M059J (cell line): ENCODE measurements around the gene SCD5. TPM values are rescaled to one million over a fixed set of nuclear protein-coding genes. Genes with fewer than 3 reads are reported as not detected.
"Not testable (repeated sequence)": the region's sequence is repeated elsewhere in the genome, so short reads cannot be mapped to it uniquely, and the experiment has no call there.

ENCODE experiments used
- DNase-seq: peaks from one replicate; pipeline ENCODE4 v3.0.0-alpha.2; 2012; ENCODE audit warnings: low read depth
- total RNA-seq: library from RNA; depleted of rRNA; stranded (reverse); fragments of >200 nt; shearing (Covaris generic); gene quantifications from 2 replicates; pipeline ENCODE4 v1.2.3, GENCODE V29; 2014; rRNA removed

SCD5 gene
- total RNA-seq = 17.2 and 26.1 TPM in 2 replicates

- peak; percentile 75 for DNase-seq
Measured at GRCh38 chr4:82798168-82799005, at the start of gene SCD5. Gene SCD5, minus strand, starts transcription at chr4:82798796. Its CDS starts 259 bp downstream, at chr4:82798537.

- DNase-seq = peak; percentile 15
Measured at GRCh38 chr4:82842593-82842992, 44.0 kb upstream of the SCD5 start.

GRCh38 chr4:82839624-82840023 is 41.0 kb upstream of the SCD5 start:
- peak; percentile 43 for DNase-seq

DNA sequence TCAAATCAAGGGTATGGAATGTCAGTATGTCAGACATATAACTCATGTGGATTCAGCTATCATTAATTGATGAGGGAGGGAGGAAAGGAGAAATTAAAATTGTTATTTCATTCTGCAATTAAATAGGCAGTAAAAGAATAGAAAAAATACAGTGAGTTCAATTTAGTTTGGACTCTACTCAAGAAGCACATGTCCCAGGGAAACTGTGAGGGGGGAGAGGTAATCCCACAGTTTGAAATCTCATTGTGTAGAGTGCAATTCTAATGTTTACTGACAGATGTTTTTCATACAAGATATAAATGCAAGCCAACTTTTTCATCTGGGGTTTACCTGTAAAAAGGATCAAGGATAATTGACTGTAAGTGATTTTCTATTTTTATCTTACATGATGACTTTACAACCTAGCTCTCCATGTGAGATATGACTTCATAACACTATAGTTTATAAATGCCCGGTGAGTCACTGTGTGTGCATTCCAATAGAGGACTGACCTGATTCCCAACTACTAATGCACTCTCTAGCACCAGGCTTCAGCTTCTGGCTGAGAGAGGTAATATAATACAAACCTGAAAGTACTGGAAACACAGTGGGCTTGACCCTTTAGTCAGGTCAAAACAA is 35.2 kb upstream of the SCD5 start:
- DNase-seq = peak; percentile 79

DNA sequence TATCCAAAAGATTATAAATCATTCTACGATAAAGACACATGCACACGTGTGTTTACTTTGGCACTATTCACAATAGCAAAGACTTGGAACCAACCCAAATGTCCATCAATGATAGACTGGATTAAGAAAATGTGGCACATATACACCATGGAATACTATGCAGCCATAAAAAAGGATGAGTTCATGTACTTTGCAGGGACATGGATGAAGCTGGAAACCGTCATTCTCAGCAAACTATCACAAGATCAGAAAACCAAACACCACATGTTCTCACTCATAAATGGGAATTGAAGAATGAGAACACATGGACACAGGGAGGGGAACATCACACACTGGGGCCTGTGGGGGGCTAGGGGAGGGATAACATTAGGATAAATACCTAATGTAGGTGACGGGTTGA is 34.5 kb upstream of the SCD5 start:
- not testable (repeated sequence) for DNase-seq

DNA sequence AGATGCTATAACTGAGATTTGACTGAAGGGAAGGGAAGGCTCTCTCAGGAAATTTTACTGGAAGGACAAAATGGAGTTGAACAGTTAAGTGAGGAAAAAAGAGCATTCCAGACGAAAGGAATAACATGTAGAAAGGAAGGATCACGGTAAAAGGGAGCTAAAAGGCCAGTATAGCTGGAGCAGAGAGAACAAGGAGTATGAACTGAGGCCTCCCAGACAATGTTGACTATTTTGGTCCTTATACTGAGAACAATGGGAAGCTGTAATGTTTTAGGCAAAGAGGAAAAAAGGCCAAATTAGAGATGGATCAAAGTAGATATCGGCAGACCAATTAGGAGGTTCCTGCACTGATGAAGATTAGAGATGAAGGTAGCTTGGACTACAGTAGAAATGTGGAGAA is 26.8 kb upstream of the SCD5 start:
- DNase-seq = no peak

DNA sequence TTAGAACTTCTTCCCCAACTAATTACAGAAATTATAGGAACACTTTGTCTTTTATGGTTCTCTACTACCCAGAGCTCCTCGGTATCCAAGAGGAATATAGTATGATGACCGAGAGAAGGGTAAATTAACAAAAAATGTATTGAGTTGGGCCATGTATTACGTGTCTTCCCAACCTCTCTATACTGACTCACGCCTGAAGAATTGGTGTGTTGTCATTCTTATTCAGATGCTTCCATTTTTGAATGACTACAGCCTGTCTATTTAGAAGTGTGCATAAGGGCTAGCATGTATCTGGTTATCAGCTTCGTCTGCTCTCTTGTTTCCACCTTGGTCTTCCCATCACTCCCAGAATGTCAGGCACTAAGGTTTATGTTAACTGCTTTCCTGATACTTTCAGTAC is 24.5 kb upstream of the SCD5 start:
- DNase-seq = no peak

DNA sequence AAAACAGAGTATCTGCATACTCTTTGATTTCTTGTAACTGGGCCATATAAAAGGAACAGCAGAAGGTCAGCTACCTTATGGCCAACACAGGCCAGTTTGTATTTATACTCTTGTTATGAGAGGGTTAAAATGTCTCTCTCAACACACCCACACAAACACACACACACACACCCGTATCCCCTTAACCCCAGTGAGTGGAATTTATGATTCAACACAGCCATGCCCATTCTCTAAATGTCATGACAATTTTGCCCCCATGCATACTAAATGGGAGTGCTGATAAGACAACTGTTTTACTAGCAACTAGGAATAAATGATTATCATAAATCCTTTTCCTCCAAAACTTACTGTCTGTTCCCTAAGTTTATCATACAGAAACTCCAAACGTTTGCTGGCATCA is 22.1 kb upstream of the SCD5 start:
- DNase-seq = no peak

- no peak for DNase-seq
Measured at GRCh38 chr4:82818664-82819662, 20.4 kb upstream of the SCD5 start.

GRCh38 chr4:82816874-82817273 is 18.3 kb upstream of the SCD5 start:
- DNase-seq = not testable (repeated sequence)

GRCh38 chr4:82814034-82814433 is 15.4 kb upstream of the SCD5 start:
- no peak for DNase-seq

DNA sequence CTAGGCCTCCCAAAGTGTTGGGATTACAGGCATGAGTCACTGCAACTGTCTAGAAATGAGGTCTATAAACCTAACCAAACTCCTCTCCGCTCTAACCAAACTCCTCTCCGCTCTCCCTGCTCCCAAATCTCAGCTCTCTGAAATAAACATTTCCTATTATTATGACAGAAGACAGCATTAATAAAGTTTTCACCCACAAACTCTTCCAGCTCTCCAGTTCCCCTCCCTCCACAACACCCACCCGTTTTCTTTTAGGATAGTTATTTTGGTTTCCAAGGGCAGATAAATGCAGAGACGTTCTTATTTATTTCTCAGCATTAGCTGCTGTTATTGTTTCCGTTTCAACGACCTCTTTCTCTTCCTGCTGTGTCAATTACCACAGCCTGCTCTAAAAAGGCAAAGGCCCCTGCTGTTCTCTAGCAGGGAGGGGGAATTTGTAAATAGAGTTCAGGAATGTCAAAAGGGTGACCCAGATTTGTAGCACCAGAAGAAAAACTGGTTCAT is 13.3 kb upstream of the SCD5 start:
- peak; percentile 39 for DNase-seq

DNA sequence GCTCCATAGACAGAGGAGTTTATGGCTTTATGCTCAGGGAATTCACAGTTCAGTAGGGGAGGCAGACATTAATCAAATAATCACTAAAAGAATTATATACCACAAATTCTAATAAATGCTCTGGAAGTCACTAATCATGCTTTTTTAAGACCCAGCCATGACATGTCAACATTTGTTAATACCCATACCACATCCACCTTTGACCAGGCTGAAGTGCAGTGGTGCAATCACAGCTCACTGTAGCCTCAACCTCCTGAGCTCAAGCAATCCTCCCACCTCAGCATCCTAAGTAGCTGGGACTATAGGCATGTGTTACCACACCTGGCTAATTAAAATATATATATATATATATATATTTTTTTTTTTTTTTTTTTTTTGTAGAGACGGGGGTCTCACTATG is 12.8 kb upstream of the SCD5 start:
- DNase-seq = no peak

GRCh38 chr4:82810176-82810575 is 11.6 kb upstream of the SCD5 start:
- DNase-seq = no peak

DNA sequence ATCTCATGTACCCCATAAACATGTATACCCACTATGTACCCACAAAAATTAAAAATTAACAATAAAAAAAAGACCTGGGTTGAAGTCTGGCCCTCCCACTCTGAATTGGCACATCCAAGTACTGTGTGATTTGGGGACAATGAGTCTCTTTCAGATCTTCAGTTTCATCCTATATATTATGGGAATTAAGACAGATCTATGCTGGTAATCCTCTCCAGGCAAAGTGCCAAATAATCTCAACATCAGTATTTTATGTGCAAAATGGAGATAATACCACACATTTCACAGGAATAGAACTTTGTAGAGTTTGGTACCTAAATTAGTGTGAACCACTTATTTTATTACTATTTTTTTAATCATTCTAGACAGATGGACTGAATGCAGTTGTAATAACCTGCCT is 11.0 kb upstream of the SCD5 start:
- no peak for DNase-seq

DNA sequence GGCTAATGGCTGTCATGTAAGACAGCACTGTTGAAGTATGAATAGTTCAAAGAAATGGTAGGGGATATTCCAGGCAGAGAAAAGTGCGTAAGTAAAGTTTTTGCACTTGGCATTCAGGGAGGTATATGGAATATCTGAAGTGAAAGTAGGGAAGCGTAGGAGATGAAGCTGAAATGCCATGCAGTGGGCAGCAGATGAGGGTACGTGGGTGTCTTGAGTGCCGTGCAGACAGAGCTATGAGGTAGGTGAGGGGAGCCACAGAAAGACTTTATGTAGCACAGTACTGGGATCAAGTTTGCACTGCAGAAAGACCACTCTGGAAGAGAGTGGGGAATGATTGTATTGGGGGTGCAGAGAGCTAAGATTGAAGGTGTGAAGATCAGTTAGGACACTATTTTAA is 5.2 kb upstream of the SCD5 start:
- DNase-seq = no peak

DNA sequence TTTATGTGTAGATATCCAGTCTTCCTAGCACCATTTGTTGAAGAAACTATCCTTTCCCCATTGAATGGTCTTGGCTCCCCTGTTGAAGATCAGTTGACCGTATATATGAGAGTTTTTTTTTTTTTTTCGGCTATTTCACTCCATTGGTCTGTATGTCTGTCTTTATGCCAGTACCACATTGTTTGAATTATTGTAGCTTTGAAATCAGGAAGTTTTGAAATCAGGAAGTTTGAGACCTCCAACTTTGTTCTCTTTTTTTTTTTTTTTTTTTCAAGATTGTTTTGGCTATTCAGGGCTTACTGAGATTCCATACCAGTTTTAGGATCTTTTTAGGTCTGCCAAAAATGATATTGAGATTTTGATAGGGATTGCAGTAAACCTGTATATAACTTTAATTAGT is 4.3 kb upstream of the SCD5 start:
- no peak for DNase-seq

- peak; percentile 51 for DNase-seq
Measured at GRCh38 chr4:82801910-82802521, 3.4 kb upstream of the SCD5 start.

- no peak for DNase-seq
Measured at GRCh38 chr4:82799006-82799881, 648 bp upstream of the SCD5 start.

- DNase-seq = peak; percentile 42
Measured at GRCh38 chr4:82797405-82798111, 1.0 kb downstream of the SCD5 start.
